CD8-positive, alpha-beta memory T cell (primary cell): ENCODE measurements around the gene ZNF462. TPM values are rescaled to one million over a fixed set of nuclear protein-coding genes. Genes with fewer than 3 reads are reported as not detected.

ENCODE experiments used
- CTCF ChIA-PET: fragments of 350-600 bp; sonication (Branson Sonifier 250); formaldehyde crosslinking; loops from one replicate; lab custom pipeline; 2021; ENCODE audit warnings: antibody characterized with exemption; lab: Charles Lee
- POLR2A ChIA-PET: fragments of 350-600 bp; sonication (Branson Sonifier 250); formaldehyde crosslinking; loops from one replicate; lab custom pipeline; 2021; ENCODE audit warnings: antibody characterized with exemption; lab: Charles Lee
- DNase-seq, 5 donors: peaks; one replicate each; pipeline versions ENCODE4 v3.0.0 to v3.0.0-alpha.2; 2020 to 2022; ENCODE audit warnings: mixed read lengths in 1 of 5
- H3K27ac ChIP-seq: one replicate; pipeline ENCODE4 v1.7.0; 2013; ENCODE audit warnings: low read depth, mild to moderate bottlenecking, low read length, moderate library complexity
- H3K27me3 ChIP-seq: 2 replicates; pipeline ENCODE4 v1.7.0; 2013; ENCODE audit warnings: low read length, mild to moderate bottlenecking; ENCODE audit not compliant: insufficient read depth, poor library complexity, severe bottlenecking
- H3K36me3 ChIP-seq: 2 replicates; pipeline ENCODE4 v1.7.0; 2013; ENCODE audit warnings: mild to moderate bottlenecking, low read length, moderate library complexity; ENCODE audit not compliant: insufficient read depth
- H3K4me1 ChIP-seq: 2 replicates; pipeline ENCODE4 v1.7.0; 2013; ENCODE audit warnings: mild to moderate bottlenecking, low read length, moderate library complexity; ENCODE audit not compliant: insufficient read depth
- H3K4me3 ChIP-seq: 2 replicates; pipeline ENCODE4 v1.7.0; 2013; ENCODE audit warnings: mild to moderate bottlenecking, low read length
- H3K9me3 ChIP-seq: 2 replicates; pipeline ENCODE4 v1.7.0; 2013; ENCODE audit warnings: mild to moderate bottlenecking, low read length
- H3K27ac Mint-ChIP-seq, 8 donors: one replicate each; pipeline ENCODE4 v1.8.0; 2020 to 2021; ENCODE audit warnings: mixed read lengths in 8 of 8, mild to moderate bottlenecking in 6 of 8, inconsistent platforms in 3 of 8, moderate library complexity in 3 of 8
- H3K27me3 Mint-ChIP-seq, 2 donors: one replicate each; pipeline ENCODE4 v1.8.0; 2020 to 2021; ENCODE audit warnings: mixed read lengths in 2 of 2, mild to moderate bottlenecking in 1 of 2, moderate library complexity in 1 of 2
- H3K36me3 Mint-ChIP-seq, 3 donors: one replicate each; pipeline ENCODE4 v1.8.0; 2020 to 2021; ENCODE audit warnings: mixed read lengths in 3 of 3, inconsistent platforms in 1 of 3, mild to moderate bottlenecking in 1 of 3
- H3K4me1 Mint-ChIP-seq, 3 donors: one replicate each; pipeline ENCODE4 v1.8.0; 2020 to 2021; ENCODE audit warnings: mixed read lengths in 3 of 3, inconsistent platforms in 1 of 3, mild to moderate bottlenecking in 1 of 3
- H3K4me3 Mint-ChIP-seq, 7 donors: one replicate each; pipeline ENCODE4 v1.8.0; 2020 to 2021; ENCODE audit warnings: mixed read lengths in 7 of 7, mild to moderate bottlenecking in 6 of 7, moderate library complexity in 4 of 7, inconsistent platforms in 2 of 7
- H3K9me3 Mint-ChIP-seq, 5 donors: one replicate each; pipeline ENCODE4 v1.8.0; 2020 to 2022; ENCODE audit warnings: mixed read lengths in 5 of 5, mild to moderate bottlenecking in 3 of 5, moderate library complexity in 2 of 5, inconsistent platforms in 1 of 5
- polyA plus RNA-seq: library from polyadenylated mRNA; unstranded; fragments of 300-500 nt; fragmentation: Illumina TruSeq; gene quantifications from one replicate; pipeline ENCODE4 v1.2.3, GENCODE V29; 2021
- total RNA-seq, 2 experiments: library from RNA; stranded (reverse); gene quantifications; one replicate each; pipeline ENCODE4 v1.2.3, GENCODE V29; 2021

Gene ZNF462
- total and polyA plus RNA-seq, 3 experiments from 2014 or later = 0.13 to 0.18 TPM; not detected in 1

DNA sequence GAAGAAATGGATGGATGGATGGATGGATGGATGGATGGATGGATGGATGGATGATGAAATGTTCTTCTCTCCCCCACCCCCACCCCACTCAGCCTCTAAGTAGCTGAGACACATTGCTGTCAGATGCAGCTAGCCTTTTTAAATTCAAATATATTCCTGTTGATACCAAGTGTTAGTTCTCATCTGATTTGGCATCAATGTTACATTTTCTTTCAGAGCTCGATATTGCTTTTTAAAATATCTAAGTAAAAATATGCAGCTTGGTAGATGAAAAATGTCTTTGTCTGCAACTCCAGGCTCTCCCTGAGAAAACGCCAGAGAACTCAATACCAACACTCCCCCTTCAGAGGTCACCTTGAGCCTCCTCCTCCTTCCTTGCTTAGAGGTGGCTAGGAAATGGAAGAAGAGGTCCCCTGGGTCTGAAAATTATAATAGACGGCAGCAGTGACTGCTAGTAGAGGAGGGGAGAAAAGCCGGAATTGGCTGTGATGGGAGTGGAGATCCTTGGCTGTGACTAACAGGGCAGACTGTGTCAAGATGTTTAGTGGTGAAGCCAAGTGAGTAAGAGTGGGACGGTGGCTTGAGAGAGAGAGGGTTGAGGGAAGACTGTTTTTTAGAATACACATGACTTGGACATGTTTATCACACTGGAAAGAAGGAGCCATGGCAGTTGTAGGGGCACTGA lies 156.0 kb downstream of the ZNF462 start:
- peaks cover 1 to 3% (median 1%) of the 10 kb centered on the region in 3 donors for H3K4me1 Mint-ChIP-seq
- Histone ChIP-seq H3K27ac (no peak overlapping the region), H3K27me3 (no peaks in the 10 kb centered on the region), H3K4me1 (no peaks in the 10 kb centered on the region), H3K9me3 (no peaks in the 10 kb centered on the region), H3K36me3 (no peaks in the 10 kb centered on the region), H3K4me3 (no peak overlapping the region)
- peaks cover 4 to 9% (median 6%) of the 10 kb centered on the region in 5 donors for H3K9me3 Mint-ChIP-seq
- H3K36me3 Mint-ChIP-seq = no peaks in the 10 kb centered on the region
- peaks cover 0 to 8% of the 10 kb centered on the region in 2 donors for H3K27me3 Mint-ChIP-seq
- H3K27ac Mint-ChIP-seq = no peak overlapping the region
- POLR2A ChIA-PET = no interaction called here
- no peak for DNase-seq
- CTCF ChIA-PET = no interaction called here
- H3K4me3 Mint-ChIP-seq = no peak overlapping the region

- POLR2A ChIA-PET = no interaction called here
- H3K4me1 Mint-ChIP-seq = peaks cover 5 to 7% (median 7%) of the 10 kb centered on the region in 3 donors
- H3K27ac Mint-ChIP-seq = no peak overlapping the region
- no peak overlapping the region for H3K4me3 Mint-ChIP-seq
- Histone ChIP-seq H3K36me3 (no peaks in the 10 kb centered on the region), H3K4me3 (no peak overlapping the region), H3K27ac (no peak overlapping the region), H3K27me3 (no peaks in the 10 kb centered on the region), H3K4me1 (no peaks in the 10 kb centered on the region), H3K9me3 (no peaks in the 10 kb centered on the region)
- CTCF ChIA-PET = no interaction called here
- H3K27me3 Mint-ChIP-seq = peaks cover 0 to 10% of the 10 kb centered on the region in 2 donors
- H3K9me3 Mint-ChIP-seq = peaks cover 4 to 9% (median 6%) of the 10 kb centered on the region in 5 donors
- no peak for DNase-seq
- H3K36me3 Mint-ChIP-seq = no peaks in the 10 kb centered on the region
These were observed 157.1 kb downstream of the ZNF462 start for GRCh38 chr9:107020040-107020530.

DNA sequence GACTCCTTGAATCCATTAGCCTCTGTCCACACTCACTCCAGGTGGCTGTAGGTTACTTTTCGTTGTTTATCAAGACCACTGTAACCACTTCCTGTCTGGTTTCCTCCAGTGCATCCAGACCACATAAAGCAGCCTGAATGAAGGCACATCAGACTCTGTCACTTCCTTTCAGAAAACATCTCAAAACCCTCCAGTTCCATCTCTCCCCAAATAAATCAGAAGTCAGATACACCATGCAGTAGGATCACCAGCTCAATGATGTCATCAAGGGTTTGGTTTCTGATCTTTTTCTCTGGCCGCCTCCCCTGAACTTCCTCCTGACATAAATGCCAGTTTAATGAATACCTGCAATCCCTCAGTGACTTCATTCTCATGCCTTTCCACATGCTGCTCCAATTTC lies 161.2 kb downstream of the ZNF462 start:
- Mint-ChIP-seq H3K4me1 (peaks cover 5 to 7% (median 7%) of the 10 kb centered on the region in 3 donors), H3K27ac (peak overlapping the region in 1 of 8 donors; percentile 5), H3K27me3 (peaks cover 0 to 7% of the 10 kb centered on the region in 2 donors), H3K9me3 (peaks cover 0 to 8% (median 0%) of the 10 kb centered on the region in 5 donors), H3K36me3 (no peaks in the 10 kb centered on the region), H3K4me3 (no peak overlapping the region)
- Histone ChIP-seq H3K27me3 (no peaks in the 10 kb centered on the region), H3K36me3 (no peaks in the 10 kb centered on the region), H3K4me3 (no peak overlapping the region), H3K4me1 (no peaks in the 10 kb centered on the region), H3K27ac (no peak overlapping the region), H3K9me3 (no peaks in the 10 kb centered on the region)
- DNase-seq = peak in 1 of 5 donors; percentile 10
- CTCF ChIA-PET = no interaction called here
- POLR2A ChIA-PET = no interaction called here

DNA sequence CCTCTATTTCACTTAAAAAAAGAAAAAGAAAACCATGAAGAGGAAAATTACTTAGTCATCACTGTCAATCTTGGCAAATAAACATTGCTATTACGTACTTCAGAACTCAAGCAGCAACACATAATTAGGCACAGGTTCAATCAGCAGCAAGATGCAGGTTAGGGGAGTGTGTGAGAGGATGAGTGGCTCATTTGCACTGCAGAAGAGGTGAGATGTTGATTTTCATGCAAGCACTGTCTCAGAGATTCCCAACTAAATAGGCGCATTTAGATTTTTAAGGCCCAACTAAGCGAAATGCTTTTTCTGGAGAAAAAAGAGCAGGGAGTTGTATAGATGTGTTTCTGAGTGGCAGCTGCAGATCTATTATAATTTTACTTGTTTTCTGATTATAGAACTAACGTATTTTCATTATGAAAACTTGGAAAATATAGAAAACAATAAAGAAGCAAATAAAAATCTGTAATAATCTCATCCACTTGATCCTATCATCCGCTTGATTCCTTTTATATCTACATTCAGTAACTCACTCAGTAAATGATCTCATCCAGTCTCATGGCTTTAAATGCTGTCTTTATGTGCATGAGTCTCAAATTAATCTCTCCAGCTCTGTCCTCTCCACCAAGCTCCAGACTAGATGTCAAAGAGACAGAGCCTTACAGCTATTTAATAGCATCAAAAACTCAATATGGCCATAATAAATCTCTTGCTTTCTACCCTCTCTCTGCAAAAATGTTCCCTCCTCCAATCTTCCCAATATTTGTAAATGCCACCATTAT lies 162.5 kb downstream of the ZNF462 start:
- no peak overlapping the region for H3K27ac Mint-ChIP-seq
- Histone ChIP-seq H3K9me3 (no peaks in the 10 kb centered on the region), H3K36me3 (no peaks in the 10 kb centered on the region), H3K27ac (no peak overlapping the region), H3K27me3 (no peaks in the 10 kb centered on the region), H3K4me1 (no peaks in the 10 kb centered on the region), H3K4me3 (no peak overlapping the region)
- peaks cover 0 to 6% (median 0%) of the 10 kb centered on the region in 5 donors for H3K9me3 Mint-ChIP-seq
- no peaks in the 10 kb centered on the region for H3K36me3 Mint-ChIP-seq
- CTCF ChIA-PET = no interaction called here
- POLR2A ChIA-PET = no interaction called here
- peaks cover 5 to 7% (median 7%) of the 10 kb centered on the region in 3 donors for H3K4me1 Mint-ChIP-seq
- no peak for DNase-seq
- H3K4me3 Mint-ChIP-seq = no peak overlapping the region
- H3K27me3 Mint-ChIP-seq = peaks cover 0 to 2% of the 10 kb centered on the region in 2 donors

GRCh38 chr9:107029146-107029545 lies 166.2 kb downstream of the ZNF462 start:
- Mint-ChIP-seq H3K4me3 (no peak overlapping the region), H3K27ac (no peak overlapping the region), H3K9me3 (peaks cover 0 to 6% (median 0%) of the 10 kb centered on the region in 5 donors), H3K36me3 (peaks cover 0 to 3% (median 0%) of the 10 kb centered on the region in 3 donors), H3K4me1 (peaks cover 3 to 4% (median 3%) of the 10 kb centered on the region in 3 donors), H3K27me3 (peaks cover 6 to 8% of the 10 kb centered on the region in 2 donors)
- no peak overlapping the region for H3K4me3 ChIP-seq
- no peaks in the 10 kb centered on the region for H3K9me3 ChIP-seq
- ChIA-PET CTCF (no interaction called here), POLR2A (no interaction called here)
- no peaks in the 10 kb centered on the region for H3K27me3 ChIP-seq
- DNase-seq = no peak
- no peaks in the 10 kb centered on the region for H3K36me3 ChIP-seq
- no peak overlapping the region for H3K27ac ChIP-seq
- no peaks in the 10 kb centered on the region for H3K4me1 ChIP-seq

- Histone ChIP-seq H3K36me3 (no peaks in the 10 kb centered on the region), H3K27ac (no peak overlapping the region), H3K4me1 (no peaks in the 10 kb centered on the region), H3K4me3 (no peak overlapping the region), H3K27me3 (no peaks in the 10 kb centered on the region), H3K9me3 (no peaks in the 10 kb centered on the region)
- Mint-ChIP-seq H3K27me3 (peaks cover 7 to 12% of the 10 kb centered on the region in 2 donors), H3K27ac (no peak overlapping the region), H3K4me3 (no peak overlapping the region), H3K9me3 (peaks cover 0 to 2% (median 0%) of the 10 kb centered on the region in 5 donors), H3K4me1 (no peaks in the 10 kb centered on the region), H3K36me3 (peaks cover 0 to 3% (median 0%) of the 10 kb centered on the region in 3 donors)
- no peak for DNase-seq
- ChIA-PET CTCF (no interaction called here), POLR2A (no interaction called here)
These were observed 171.0 kb downstream of the ZNF462 start for GRCh38 chr9:107033966-107034365.

GRCh38 chr9:107034831-107035230 lies 171.9 kb downstream of the ZNF462 start:
- H3K27ac Mint-ChIP-seq = no peak overlapping the region
- H3K4me1 Mint-ChIP-seq = no peaks in the 10 kb centered on the region
- no peaks in the 10 kb centered on the region for H3K9me3 ChIP-seq

DNA sequence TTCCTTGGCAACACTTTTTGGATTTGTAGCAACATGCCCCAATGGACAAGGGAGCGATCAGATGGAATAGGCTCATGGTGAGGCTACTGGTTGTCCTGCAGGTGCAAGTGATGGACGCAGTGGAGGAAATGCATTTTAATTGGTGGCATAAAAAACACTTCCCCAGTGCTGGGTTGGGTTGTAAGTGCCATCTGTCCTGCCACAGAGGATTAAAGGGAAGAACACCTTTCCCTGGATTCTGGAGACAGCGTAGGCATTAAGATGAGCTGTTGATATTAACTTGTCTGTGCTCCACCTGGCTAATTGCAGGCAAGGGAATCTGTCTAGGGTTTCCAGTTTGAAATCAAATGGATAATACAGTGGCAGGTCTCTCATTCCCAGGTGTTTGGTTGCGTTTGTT lies 173.4 kb downstream of the ZNF462 start:
- Histone ChIP-seq H3K4me1 (no peaks in the 10 kb centered on the region), H3K27ac (no peak overlapping the region), H3K36me3 (no peaks in the 10 kb centered on the region), H3K27me3 (no peaks in the 10 kb centered on the region), H3K9me3 (no peaks in the 10 kb centered on the region), H3K4me3 (no peak overlapping the region)
- Mint-ChIP-seq H3K4me1 (no peaks in the 10 kb centered on the region), H3K27me3 (peaks cover 7 to 12% of the 10 kb centered on the region in 2 donors), H3K36me3 (peaks cover 0 to 3% (median 0%) of the 10 kb centered on the region in 3 donors), H3K4me3 (no peak overlapping the region), H3K9me3 (peaks cover 0 to 5% (median 0%) of the 10 kb centered on the region in 5 donors), H3K27ac (no peak overlapping the region)
- CTCF ChIA-PET = no interaction called here
- POLR2A ChIA-PET = no interaction called here
- DNase-seq = no peak

More at GRCh38 chr9:107034831-107035230, 171.9 kb downstream of the ZNF462 start:
- H3K27me3 ChIP-seq = no peaks in the 10 kb centered on the region
- POLR2A ChIA-PET = no interaction called here
- H3K4me3 ChIP-seq = no peak overlapping the region
- no peaks in the 10 kb centered on the region for H3K4me1 ChIP-seq
- peaks cover 7 to 12% of the 10 kb centered on the region in 2 donors for H3K27me3 Mint-ChIP-seq
- peaks cover 0 to 3% (median 0%) of the 10 kb centered on the region in 3 donors for H3K36me3 Mint-ChIP-seq
- H3K27ac ChIP-seq = no peak overlapping the region
- DNase-seq = no peak
- CTCF ChIA-PET = no interaction called here
- H3K4me3 Mint-ChIP-seq = no peak overlapping the region
- H3K36me3 ChIP-seq = no peaks in the 10 kb centered on the region
- peaks cover 0 to 2% (median 0%) of the 10 kb centered on the region in 5 donors for H3K9me3 Mint-ChIP-seq
